GM08714 (cell line): ENCODE measurements around the gene SERPINA1.
"Not testable (repeated sequence)": the region's sequence is repeated elsewhere in the genome, so short reads cannot be mapped to it uniquely, and the experiment has no call there.

Experiments
- H3K4me3 ChIP-seq: fragments of 200-500 bp; sonication (Bioruptor generic); 2 replicates; pipeline ENCODE4 v1.5.1; 2014; ENCODE audit warnings: mild to moderate bottlenecking, low read length, inconsistent platforms
- ZNF274 ChIP-seq: IDR thresholded peaks from 2 replicates; pipeline ENCODE4 v1.6.1; 2012; ENCODE audit warnings: mild to moderate bottlenecking, low read depth, low read length

Gene SERPINA1

DNA sequence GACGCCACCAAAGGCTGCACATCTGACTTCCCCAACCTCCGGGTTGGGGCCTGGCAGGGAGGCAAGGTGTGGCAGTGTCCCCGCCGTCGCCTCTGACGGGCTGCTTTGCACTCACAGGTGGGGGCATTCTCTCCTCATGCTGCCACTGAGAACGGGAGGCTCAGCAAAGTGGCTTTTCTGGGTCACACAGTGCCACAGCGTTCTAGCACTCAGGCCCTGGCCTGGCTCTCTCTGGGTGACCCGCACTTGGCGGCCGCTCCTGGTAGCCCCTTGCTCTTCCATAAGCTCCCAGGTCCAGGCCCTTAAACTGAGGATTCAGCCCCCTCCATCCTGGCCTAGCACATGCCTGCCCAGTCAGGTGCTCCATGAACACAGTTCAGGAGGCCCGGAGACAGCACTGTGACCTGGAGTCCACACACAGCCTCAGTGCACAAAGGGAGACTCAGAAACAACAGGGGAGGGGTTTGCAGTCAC is 25.2 kb downstream of the SERPINA1 start:
- H3K4me3 ChIP-seq: no peak overlapping the region
- TF ChIP-seq ZNF274: no peak

DNA sequence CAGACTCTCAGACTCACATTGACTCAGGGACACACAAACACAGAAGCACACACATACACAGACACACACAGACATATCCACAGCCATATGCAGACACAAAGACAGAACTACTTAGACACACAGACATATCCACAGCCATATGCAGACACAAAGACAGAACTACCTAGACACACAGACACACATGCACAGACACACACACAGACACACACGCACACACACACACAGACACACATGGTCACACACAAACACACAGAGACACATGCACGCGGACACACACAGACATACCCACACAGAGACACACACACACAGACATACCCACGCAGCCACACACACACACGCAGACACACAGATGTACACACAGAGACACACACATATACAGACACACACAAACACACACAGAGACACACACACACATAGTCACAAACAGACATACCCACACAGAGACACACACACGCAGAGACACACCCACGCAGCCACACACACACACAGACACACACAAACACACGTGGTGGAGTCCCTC is 25.7 kb downstream of the SERPINA1 start:
- H3K4me3 ChIP-seq: no peak overlapping the region
- no peak for TF ChIP-seq ZNF274

DNA sequence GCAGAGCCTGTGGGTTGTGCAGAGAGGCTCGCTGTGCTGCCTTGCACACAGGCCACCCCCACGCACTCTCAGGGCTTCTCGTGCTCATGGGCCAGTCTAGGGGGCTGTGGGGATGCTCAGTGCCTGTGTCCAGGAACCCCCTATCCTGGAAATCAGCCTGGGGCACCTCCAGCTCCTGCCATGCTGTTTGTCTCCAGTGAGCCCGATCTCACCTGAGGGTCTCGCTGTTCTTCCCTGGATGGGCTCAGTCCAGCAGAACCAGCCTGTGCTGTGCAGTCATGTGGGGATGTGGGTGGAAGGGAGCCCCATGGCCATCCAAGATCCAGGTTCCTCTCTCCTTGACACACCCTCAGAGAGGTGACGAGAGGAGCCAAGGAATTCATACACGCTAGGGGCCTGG is 26.7 kb downstream of the SERPINA1 start:
- no peak for TF ChIP-seq ZNF274
- no peak overlapping the region for H3K4me3 ChIP-seq

DNA sequence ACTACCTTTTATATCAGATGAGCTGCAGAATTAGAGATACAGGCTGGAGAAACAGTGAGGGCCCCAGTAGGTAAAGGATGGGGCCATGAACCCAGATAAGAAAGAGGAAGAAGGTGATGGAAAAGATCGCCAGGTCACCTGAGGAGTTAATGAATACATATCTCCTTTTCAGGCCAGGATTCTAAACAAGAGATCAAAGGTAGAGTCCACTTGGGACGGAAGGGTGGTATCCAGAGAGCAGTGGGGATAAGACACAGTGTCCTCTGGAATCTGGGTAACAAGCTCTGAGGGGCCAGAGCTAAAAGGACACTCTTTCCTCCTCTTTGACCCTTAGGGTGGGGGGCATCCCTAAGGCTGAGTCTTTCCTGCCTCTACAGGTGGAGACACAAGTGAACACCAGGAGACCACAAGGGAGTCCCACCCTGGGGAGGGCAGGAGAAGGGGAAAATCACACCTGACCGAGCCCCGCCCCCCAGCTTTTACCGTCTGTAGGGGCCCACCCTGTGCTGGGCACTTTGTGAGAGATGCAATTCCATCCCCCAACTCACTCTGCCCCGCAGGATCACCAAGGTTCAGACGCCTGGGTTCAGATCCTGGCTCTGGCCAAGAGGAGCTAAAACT is 27.3 kb downstream of the SERPINA1 start:
- H3K4me3 ChIP-seq: no peak overlapping the region
- no peak for TF ChIP-seq ZNF274

DNA sequence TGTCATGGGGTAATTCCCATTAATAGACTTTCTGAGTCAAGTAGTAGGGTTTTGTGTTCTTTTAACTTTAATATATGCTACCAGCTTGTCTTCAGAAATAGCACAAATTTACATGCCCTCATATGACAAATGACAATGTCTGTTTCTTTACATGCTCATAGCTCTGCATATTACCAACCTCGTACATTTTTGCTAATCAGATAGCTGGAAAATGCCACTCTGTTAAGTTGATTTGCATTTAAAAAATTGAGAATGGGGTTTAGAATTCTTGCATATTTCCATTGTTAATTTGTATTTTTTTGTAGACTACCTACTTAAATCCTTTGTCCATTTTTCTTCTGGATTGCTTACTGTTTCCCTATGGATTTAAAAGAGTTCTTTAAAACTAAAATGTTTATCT is 31.2 kb downstream of the SERPINA1 start:
- no peak for TF ChIP-seq ZNF274
- H3K4me3 ChIP-seq: no peak overlapping the region

DNA sequence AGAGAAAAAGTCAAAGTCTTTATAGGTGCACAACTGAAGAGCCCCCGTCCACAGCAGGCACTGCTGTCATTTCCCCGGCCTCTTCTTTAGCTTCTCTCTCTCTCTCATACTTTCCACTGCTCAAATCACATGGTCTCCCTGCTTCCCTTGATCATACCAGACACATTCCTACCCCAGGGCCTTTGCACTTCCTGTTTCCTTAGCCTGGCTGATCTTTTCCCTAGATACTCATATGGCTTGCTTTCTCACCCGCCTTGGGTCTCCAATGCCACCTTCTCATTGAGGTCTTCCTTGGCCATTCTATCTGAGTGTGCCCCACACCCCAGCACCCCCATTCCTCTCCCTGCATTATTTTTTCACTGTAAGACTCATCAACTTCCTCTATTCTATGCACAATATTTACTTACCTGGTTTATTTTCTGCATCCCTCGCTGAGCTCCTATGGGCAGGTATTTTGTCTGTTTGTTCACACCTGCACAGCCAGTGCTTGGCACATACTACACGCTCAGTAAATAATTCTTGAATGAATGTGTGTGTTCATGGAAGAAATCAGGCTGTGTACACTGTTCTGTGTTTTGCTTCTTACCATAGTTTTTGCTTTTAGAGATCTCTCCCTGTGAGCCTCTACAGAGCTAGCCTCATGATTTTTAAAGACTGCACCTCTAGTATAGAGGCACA is 31.9 kb downstream of the SERPINA1 start:
- H3K4me3 ChIP-seq: no peak overlapping the region
- TF ChIP-seq ZNF274: no peak

DNA sequence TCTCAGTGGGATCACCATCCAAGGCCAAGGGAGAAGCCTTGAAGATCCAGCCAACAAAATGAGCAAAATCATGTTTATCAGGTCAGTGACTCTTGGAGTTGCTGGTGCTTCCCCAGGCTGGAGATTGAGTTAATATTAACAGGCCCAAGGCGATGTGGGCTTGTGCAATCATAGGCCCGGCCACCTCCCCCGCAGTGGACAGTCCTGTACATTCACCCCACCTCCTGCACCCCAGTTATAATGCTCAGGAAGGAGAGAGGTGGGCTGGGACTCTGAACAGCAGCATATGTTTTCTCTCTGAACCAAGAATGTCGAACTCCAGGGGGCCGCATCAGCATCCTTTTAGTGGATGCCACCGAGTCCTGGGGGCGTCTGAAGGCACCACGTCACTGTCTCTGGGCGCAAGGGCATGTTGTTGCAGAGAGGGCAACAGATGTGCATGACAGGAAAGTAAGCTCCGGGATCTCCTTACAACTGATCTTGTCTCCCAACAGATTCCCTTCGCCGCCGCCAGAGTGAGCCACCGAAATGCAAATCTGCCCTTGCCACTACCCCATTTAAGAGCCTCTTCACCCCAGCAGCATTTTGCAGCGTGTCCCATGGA is 33.1 kb downstream of the SERPINA1 start:
- TF ChIP-seq ZNF274: no peak
- H3K4me3 ChIP-seq: no peak overlapping the region

DNA sequence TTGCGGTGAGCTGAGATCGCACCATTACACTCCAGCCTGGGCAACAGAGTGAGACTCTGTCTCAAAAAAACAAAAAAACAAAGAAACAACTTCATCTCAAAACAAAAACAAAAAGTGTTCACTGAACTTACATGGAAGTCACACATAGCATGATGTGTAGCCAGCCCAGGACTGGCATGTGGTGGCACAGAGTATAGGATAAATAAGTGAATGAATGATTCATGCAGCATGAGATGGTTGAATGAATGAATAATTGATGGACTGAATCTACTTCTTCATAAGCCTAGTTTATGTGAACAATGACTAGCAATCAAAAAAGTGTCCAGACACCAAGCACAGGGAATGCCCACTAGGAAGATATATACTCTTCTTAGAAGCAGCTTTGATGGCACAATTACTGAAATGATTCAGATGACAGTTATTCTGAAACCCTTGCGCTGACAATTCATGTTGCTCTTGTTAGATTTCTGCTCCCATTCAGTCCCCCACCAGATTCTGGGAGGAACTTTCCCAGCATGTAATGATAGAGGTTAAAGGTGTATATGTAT is 33.7 kb downstream of the SERPINA1 start:
- no peak for TF ChIP-seq ZNF274
- H3K4me3 ChIP-seq: no peak overlapping the region

DNA sequence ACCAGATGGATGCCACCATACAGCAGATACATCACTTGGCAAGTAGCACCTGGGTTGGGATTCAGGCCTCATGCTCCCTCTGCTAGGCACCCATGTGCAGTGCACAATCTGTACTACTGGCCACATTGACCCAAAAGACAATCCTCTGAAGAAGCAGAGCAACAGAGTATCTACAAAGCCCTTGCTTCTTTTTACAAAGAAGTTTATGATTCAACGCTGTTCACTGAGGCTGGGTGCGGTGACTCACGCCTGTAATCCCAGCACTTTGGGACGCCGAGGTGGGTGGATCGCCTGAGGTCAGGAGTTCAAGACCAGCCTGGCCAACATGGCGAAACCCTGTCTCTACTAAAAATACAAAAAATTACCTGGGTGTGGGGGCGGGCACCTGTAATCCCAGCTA is 34.2 kb downstream of the SERPINA1 start:
- H3K4me3 ChIP-seq: not testable (repeated sequence)

DNA sequence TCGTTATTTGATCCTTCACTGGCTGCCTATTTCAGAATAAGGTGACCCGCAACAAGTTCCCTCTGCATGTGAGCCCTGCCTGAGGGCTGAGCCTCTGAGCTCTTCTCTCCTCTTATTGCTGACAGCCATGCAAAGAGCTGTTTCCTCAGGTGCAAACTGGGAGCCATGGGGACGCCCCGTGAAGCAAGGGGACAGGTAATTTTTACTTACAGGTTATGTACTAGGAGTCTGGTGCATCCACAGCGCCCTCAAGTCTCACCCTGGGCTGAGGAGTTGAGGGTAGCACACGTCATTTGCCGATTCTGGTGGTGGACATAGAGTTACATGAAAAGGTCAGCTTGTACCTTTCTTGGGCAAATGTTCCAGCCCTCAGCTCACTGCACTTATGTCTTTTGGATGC is 39.1 kb downstream of the SERPINA1 start:
- TF ChIP-seq ZNF274: no peak

DNA sequence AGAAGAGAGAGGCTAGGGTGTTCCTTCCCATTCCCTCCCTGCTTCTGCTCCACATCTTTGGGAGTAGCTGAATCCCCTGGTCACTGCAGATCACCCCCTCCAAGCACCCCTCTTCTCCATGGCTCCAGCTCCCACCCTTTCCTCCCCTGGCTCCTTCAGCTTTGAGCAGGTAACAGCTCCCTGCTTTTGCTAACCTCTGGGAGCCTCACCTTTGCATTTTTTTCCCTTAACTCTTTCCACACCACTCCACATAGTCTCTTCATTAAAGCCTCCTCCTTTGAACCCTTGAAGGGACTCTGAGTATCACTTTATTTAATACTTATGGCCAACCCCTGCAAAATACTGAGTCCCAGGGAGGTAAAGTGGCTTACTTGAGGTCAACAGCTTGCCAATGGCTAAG is 39.6 kb downstream of the SERPINA1 start:
- no peak for TF ChIP-seq ZNF274
- no peak overlapping the region for H3K4me3 ChIP-seq

More for the DNA sequence above, 39.1 kb downstream of the SERPINA1 start:
- no peak overlapping the region for H3K4me3 ChIP-seq

DNA sequence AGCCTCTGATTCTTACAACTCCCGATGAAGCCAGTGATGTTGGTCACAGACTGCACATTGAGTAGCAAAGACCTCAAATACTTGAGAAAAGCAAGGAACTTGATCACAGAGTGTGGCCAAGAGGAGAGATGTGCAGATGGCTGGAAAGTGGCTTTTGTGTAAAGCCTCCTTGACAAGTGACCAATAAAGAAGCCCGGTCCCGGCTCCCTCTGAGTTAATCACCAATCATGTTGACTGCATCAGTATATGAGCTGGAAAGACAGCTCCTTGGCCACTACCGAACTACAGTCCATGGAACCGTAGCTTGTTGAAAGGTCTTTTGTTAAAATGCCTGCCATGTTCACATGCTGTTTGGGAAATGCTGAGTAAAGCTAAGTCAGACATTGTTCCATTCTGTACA is 41.6 kb downstream of the SERPINA1 start:
- TF ChIP-seq ZNF274: no peak
- H3K4me3 ChIP-seq: no peak overlapping the region

DNA sequence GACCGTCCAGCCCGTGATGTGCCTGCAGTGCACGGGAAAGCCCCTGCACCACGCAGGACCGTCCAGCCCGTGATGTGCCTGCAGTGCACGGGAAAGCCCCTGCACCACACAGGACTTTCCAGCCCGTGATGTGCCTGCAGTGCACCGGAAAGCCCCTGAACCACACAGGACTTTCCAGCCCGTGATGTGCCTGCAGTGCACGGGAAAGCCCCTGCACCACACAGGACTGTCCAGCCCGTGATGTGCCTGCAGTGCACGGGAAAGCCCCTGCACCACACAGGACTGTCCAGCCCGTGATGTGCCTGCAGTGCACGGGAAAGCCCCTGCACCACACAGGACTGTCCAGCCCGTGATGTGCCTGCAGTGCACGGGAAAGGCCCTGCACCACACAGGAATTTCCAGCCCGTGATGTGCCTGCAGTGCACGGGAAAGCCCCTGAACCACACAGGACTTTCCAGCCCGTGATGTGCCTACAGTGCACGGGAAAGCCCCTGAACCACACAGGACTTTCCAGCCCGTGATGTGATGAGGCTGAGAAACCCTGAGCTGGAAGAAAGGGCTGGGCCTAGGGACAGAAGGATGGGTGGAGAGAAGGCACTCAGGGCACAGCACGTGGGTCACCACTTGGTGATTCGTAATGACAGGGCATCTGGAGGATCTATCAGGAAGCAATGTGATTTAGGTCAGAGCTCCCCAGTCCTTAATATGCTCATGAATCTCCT is 42.2 kb downstream of the SERPINA1 start:
- H3K4me3 ChIP-seq: not testable (repeated sequence)

DNA sequence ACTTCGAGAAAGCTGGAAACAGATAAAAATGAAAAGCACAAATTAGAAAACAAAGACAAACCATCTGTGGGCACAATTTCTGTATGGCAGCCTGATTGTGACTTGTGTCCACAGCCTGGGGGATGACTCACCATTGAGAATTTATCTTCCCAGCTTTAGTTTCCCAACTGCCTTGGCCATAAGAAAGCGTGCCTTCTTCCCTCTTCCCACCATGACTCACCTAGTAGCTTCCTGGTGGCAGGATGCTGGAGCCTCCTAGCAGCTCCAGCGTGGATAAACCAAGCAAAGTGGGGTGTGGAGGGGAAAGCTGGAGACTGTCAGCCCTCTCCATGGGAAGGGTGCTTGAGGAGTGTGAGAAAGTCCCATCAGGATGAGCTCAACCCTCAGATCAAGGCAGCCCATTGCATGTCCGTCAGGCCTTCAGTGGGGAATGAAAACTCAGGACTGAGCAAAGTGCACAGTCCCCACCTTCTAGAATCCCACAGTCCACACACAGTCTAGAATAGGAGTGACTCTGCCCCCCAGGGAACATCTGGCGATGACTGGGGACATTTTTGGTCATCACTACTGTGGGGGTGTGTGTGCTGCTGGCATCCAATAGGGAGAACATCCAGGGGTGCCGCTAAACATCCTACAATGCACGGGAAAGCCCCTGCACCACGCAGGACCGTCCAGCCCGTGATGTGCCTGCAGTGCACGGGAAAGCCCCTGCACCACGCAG is 42.9 kb downstream of the SERPINA1 start:
- H3K4me3 ChIP-seq: no peak overlapping the region
- no peak for TF ChIP-seq ZNF274
